Activated T-cell treated with anti-CD3 and anti-CD28 coated beads for 4 hours (primary cell): Measurements from ENCODE around the gene C4A.
"Not testable (repeated sequence)": the region's sequence is repeated elsewhere in the genome, so short reads cannot be mapped to it uniquely, and the experiment has no call there.

Source experiments
- DNase-seq: peaks from one replicate; pipeline ENCODE4 v3.0.0-alpha.2; 2020

C4A gene

GRCh38 chr6:31981744-31982143, at the start of gene C4A:
Gene C4A, plus strand, starts transcription at chr6:31982057. Its CDS starts 51 bp downstream, at chr6:31982108.
- DNase-seq = not testable (repeated sequence)

- not testable (repeated sequence) for DNase-seq
These were observed 49.7 kb upstream of the C4A start for GRCh38 chr6:31932137-31932536.

GRCh38 chr6:31933537-31933936, 48.3 kb upstream of the C4A start:
- DNase-seq = no peak

- no peak for DNase-seq
These were observed 46.8 kb upstream of the C4A start for GRCh38 chr6:31935021-31935420.

- no peak for DNase-seq
These were observed 46.0 kb upstream of the C4A start for GRCh38 chr6:31935823-31936222.

GRCh38 chr6:31940256-31940664, 41.6 kb upstream of the C4A start:
- DNase-seq = no peak

GRCh38 chr6:31943742-31944141, 38.1 kb upstream of the C4A start:
- no peak for DNase-seq

GRCh38 chr6:31945154-31945506, 36.7 kb upstream of the C4A start:
- DNase-seq = no peak

- DNase-seq = no peak
These were observed 36.1 kb upstream of the C4A start, which contains the start of gene CFB for GRCh38 chr6:31945507-31946369. Gene CFB, plus strand, starts transcription at chr6:31946095. Its CDS starts 127 bp downstream, at chr6:31946222.

GRCh38 chr6:31946370-31946885, 35.4 kb upstream of the C4A start:
- no peak for DNase-seq

- no peak for DNase-seq
These were observed 34.7 kb upstream of the C4A start for GRCh38 chr6:31947070-31947675.

GRCh38 chr6:31947864-31948263, 34.0 kb upstream of the C4A start:
- DNase-seq = no peak

GRCh38 chr6:31948306-31948705, 33.6 kb upstream of the C4A start:
- DNase-seq = no peak

- no peak for DNase-seq
These were observed 33.0 kb upstream of the C4A start for GRCh38 chr6:31948753-31949413.

GRCh38 chr6:31949926-31950548, 31.8 kb upstream of the C4A start:
- no peak for DNase-seq

GRCh38 chr6:31952140-31952805, 29.6 kb upstream of the C4A start:
- DNase-seq = no peak

GRCh38 chr6:31952890-31953289, 29.0 kb upstream of the C4A start:
- DNase-seq = no peak

- no peak for DNase-seq
These were observed 27.3 kb upstream of the C4A start for GRCh38 chr6:31954511-31954910.

- no peak for DNase-seq
These were observed 25.1 kb upstream of the C4A start for GRCh38 chr6:31956796-31957195.

- no peak for DNase-seq
These were observed 23.5 kb upstream of the C4A start for GRCh38 chr6:31958412-31958740.

GRCh38 chr6:31958741-31959739, 22.8 kb upstream of the C4A start, which contains the start of the genes NELFE and SKIC2:
Gene NELFE, minus strand, starts transcription at chr6:31958971. Its CDS starts 525 bp downstream, at chr6:31958446.
Gene SKIC2, plus strand, starts transcription at chr6:31959175. Its CDS starts 18 bp downstream, at chr6:31959193.
- peak; percentile 97 for DNase-seq
